ENCODE measurements around the gene GABRG3. TPM values are rescaled to one million over a fixed set of nuclear protein-coding genes. Genes with fewer than 3 reads are reported as not detected.
A peak's percentile ranks its signal among the peaks of the same experiment; 100 is the strongest.

Gene GABRG3
- total and polyA plus RNA-seq, 9 of the 15 experiments (the other 6 are each of a cell fraction or from before 2014, with no cell fraction given), result 4.0 to 15.1 (median 11.2) TPM

DNA sequence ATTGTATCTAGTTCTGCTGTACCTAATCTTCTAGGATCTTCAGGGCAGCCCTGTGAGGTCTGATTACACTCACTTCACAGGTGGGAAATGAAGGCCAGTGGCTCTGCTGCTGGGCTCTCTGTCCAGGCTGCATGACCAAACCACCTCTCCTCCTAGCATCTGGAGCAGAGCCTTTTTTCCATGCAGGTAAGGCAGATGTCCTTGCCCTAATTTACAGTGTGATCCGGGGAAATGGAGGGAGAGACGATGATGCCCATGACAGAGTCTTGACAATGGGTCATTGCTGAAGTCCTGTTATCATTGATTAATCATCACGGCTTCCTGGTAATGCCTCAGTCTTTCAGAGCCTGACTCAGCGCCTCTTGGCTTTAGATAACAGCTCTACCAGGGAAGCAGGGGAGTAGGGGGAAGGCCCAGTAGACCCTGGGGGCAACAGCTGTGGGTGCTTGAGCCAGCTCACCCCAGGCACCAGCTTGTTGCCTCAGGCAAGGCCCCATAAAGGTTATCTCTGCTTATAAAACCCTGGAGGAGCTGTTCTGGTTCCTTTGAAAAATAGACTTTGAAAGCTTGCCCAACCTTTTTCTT is 153.4 kb downstream of the GABRG3 start:
- Histone ChIP-seq H3K9me3 (replicated peaks; ENCODE audit: control insufficient read depth, insufficient read depth, low read depth, low read length) (peaks cover 13% of the 10 kb centered on the region), H3K79me2 (ENCODE audit: control insufficient read depth, insufficient read depth, low read length) (peaks cover 84% of the 10 kb centered on the region), H3K27me3 (ENCODE audit: control insufficient read depth in 2 of 2, insufficient read depth in 2 of 2, low read length in 2 of 2) (no peaks in the 10 kb centered on the region), H4K20me1 (replicated peaks; ENCODE audit: control insufficient read depth, insufficient read depth, low read length) (no peaks in the 10 kb centered on the region), H3K4me3 (no peak overlapping the region), H3K9ac (ENCODE audit: insufficient read depth in 1 of 2, low read depth in 2 of 2, low read length in 2 of 2) (peak overlapping the region; percentile 43 to 45; a peak in 3 of 4 replicates), H3K4me1 (replicated peaks in 1 of 2; ENCODE audit: control insufficient read depth in 2 of 2, insufficient read depth in 2 of 2, low read length in 2 of 2) (peaks cover 26 to 71% of the 10 kb centered on the region in 2 experiments; a peak in 4 of 5 replicates), H3K36me3 (ENCODE audit: control insufficient read depth, insufficient read depth, low read length) (peaks cover 20% of the 10 kb centered on the region; the same call in 2 of the 3 replicates), H3K27ac (ENCODE audit: extremely low read depth, low read depth, low read length) (peak overlapping the region; percentile 86), H3K9me1 (ENCODE audit: control insufficient read depth, insufficient read depth, low read length) (no peaks in the 10 kb centered on the region), H2AFZ (ENCODE audit: low read depth, low read length) (no peak overlapping the region; the same call in 1 of the 2 replicates), H3K4me2 (ENCODE audit: insufficient read depth, low read length) (peak overlapping the region; percentile 66)
- ATAC-seq (peak; percentile 66), FAIRE-seq (peak; percentile 84), DNase-seq (ENCODE audit: extremely low read depth in 1 of 4, low spot score in 3 of 4) (peak; percentile 49 to 85 (median 63))
- intact Hi-C loops (cut with micrococcal nuclease), result loop anchor here (2.0 to 10.0 kb wide), 2 partner anchors 36 to 60 kb away; no protein-coding TSS in a partner anchor
- 0% methylated on average over 4 of the region's 4 CpGs for WGBS (ENCODE audit: insufficient coverage, low coverage, missing lambda C conversion rate)
- BruUV-seq (replicated peaks), result no TSS peak
- in situ Hi-C loops (cut with MboI), result no loop called here
- POLR2A ChIA-PET, result interaction anchor here (0.8 to 2.4 kb wide), 5 partner anchors 8 to 23 kb away, joined by 3 to 11 read pairs (median 3); no protein-coding TSS in a partner anchor
- CTCF ChIA-PET (ENCODE audit: low intra/inter-chr PET ratio), result no interaction called here
- TF ChIP-seq GABPA (tag; conservative IDR thresholded peaks at IDR 0.05; ENCODE audit: low read depth) (no peak), HDAC2 (IDR thresholded peaks at IDR 0.05) (0 out of 2 replicates have a peak, but pooled peaks have one; percentile 20), ZBTB17 (CRISPR knock-in tag; IDR thresholded peaks at IDR 0.05) (no peak), PHF20 (IDR thresholded peaks at IDR 0.05; ENCODE audit: partially characterized antibody) (no peak), XRCC5 (IDR thresholded peaks at IDR 0.05; ENCODE audit: low read depth, low read length) (no peak), PTRF (tag; IDR thresholded peaks at IDR 0.05) (no peak), HNRNPUL1 (IDR thresholded peaks at IDR 0.05; ENCODE audit: low read length) (no peak)
- TF ChIP-seq, protein P1, sequence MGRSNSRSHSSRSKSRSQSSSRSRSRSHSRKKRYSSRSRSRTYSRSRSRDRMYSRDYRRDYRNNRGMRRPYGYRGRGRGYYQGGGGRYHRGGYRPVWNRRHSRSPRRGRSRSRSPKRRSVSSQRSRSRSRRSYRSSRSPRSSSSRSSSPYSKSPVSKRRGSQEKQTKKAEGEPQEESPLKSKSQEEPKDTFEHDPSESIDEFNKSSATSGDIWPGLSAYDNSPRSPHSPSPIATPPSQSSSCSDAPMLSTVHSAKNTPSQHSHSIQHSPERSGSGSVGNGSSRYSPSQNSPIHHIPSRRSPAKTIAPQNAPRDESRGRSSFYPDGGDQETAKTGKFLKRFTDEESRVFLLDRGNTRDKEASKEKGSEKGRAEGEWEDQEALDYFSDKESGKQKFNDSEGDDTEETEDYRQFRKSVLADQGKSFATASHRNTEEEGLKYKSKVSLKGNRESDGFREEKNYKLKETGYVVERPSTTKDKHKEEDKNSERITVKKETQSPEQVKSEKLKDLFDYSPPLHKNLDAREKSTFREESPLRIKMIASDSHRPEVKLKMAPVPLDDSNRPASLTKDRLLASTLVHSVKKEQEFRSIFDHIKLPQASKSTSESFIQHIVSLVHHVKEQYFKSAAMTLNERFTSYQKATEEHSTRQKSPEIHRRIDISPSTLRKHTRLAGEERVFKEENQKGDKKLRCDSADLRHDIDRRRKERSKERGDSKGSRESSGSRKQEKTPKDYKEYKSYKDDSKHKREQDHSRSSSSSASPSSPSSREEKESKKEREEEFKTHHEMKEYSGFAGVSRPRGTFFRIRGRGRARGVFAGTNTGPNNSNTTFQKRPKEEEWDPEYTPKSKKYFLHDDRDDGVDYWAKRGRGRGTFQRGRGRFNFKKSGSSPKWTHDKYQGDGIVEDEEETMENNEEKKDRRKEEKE (IDR thresholded peaks at IDR 0.05; ENCODE audit: borderline replicate concordance in 1 of 2, control insufficient read depth in 1 of 2, low read depth in 2 of 2, low read length in 1 of 2), result no peak

Data from K562 (cell line).